Measurements from ENCODE around the gene ASXL3.

DNA sequence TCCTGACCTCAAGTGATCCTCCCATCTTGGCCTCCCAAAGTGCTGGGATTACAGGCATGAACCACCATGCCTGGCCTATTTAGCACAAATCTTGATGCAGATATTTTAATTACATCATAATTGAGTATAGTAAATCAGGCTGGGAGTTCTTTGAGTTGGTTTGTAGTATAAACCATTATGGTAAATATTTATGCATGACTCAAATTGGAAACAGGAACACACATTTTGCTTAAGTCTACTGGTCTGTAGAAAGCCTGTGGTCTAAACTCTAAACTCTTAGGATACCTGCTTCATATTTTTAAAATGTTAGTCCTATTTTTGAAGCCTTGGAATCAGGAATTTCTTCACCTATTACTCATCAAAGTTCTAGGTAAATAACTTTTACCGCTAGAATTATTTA is 16.8 kb downstream of the ASXL3 start:
- TF ChIP-seq, protein P1, sequence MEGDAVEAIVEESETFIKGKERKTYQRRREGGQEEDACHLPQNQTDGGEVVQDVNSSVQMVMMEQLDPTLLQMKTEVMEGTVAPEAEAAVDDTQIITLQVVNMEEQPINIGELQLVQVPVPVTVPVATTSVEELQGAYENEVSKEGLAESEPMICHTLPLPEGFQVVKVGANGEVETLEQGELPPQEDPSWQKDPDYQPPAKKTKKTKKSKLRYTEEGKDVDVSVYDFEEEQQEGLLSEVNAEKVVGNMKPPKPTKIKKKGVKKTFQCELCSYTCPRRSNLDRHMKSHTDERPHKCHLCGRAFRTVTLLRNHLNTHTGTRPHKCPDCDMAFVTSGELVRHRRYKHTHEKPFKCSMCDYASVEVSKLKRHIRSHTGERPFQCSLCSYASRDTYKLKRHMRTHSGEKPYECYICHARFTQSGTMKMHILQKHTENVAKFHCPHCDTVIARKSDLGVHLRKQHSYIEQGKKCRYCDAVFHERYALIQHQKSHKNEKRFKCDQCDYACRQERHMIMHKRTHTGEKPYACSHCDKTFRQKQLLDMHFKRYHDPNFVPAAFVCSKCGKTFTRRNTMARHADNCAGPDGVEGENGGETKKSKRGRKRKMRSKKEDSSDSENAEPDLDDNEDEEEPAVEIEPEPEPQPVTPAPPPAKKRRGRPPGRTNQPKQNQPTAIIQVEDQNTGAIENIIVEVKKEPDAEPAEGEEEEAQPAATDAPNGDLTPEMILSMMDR (IDR thresholded peaks at IDR 0.05; ENCODE audit: insufficient read depth, low read length, poor library complexity, severe bottlenecking): no peak
- TF ChIP-seq EZH2phosphoT487 (conservative IDR thresholded peaks at IDR 0.05; ENCODE audit: low read length): no peak
